ENCODE measurements around the gene FHOD3.

Gene FHOD3

GRCh38 chr18:36680042-36680441 lies 382.5 kb downstream of the FHOD3 start:
- no peak for DNase-seq
- in situ Hi-C loops (cut with MboI; ENCODE audit: low pct_unique_long_range_greater_than_20kb, low sequenced_read_pairs) = no loop called here

GRCh38 chr18:36685580-36685979 lies 388.1 kb downstream of the FHOD3 start:
- in situ Hi-C loops (cut with MboI; ENCODE audit: low pct_unique_long_range_greater_than_20kb, low sequenced_read_pairs) = no loop called here
- no peak for DNase-seq

GRCh38 chr18:36688020-36688965 lies 390.8 kb downstream of the FHOD3 start:
- in situ Hi-C loops (cut with MboI; ENCODE audit: low pct_unique_long_range_greater_than_20kb, low sequenced_read_pairs) = no loop called here
- peak; percentile 68 for DNase-seq

GRCh38 chr18:36692371-36692770 lies 394.9 kb downstream of the FHOD3 start:
- in situ Hi-C loops (cut with MboI; ENCODE audit: low pct_unique_long_range_greater_than_20kb, low sequenced_read_pairs) = no loop called here
- no peak for DNase-seq

- in situ Hi-C loops (cut with MboI; ENCODE audit: low pct_unique_long_range_greater_than_20kb, low sequenced_read_pairs) = no loop called here
- no peak for DNase-seq
Observed at GRCh38 chr18:36692921-36693332, 395.4 kb downstream of the FHOD3 start.

- DNase-seq = no peak
- in situ Hi-C loops (cut with MboI; ENCODE audit: low pct_unique_long_range_greater_than_20kb, low sequenced_read_pairs) = no loop called here
Observed at GRCh38 chr18:36693931-36694620, 396.6 kb downstream of the FHOD3 start.

- in situ Hi-C loops (cut with MboI; ENCODE audit: low pct_unique_long_range_greater_than_20kb, low sequenced_read_pairs) = no loop called here
- no peak for DNase-seq
Observed at GRCh38 chr18:36695806-36696205, 398.3 kb downstream of the FHOD3 start.

GRCh38 chr18:36697905-36698304 lies 400.4 kb downstream of the FHOD3 start:
- in situ Hi-C loops (cut with MboI; ENCODE audit: low pct_unique_long_range_greater_than_20kb, low sequenced_read_pairs) = no loop called here
- DNase-seq = no peak

GRCh38 chr18:36700955-36701354 lies 403.4 kb downstream of the FHOD3 start:
- no peak for DNase-seq
- in situ Hi-C loops (cut with MboI; ENCODE audit: low pct_unique_long_range_greater_than_20kb, low sequenced_read_pairs) = no loop called here

GRCh38 chr18:36702401-36703013 lies 405.0 kb downstream of the FHOD3 start:
- in situ Hi-C loops (cut with MboI; ENCODE audit: low pct_unique_long_range_greater_than_20kb, low sequenced_read_pairs) = no loop called here
- no peak for DNase-seq

GRCh38 chr18:36704156-36704555 lies 406.6 kb downstream of the FHOD3 start:
- in situ Hi-C loops (cut with MboI; ENCODE audit: low pct_unique_long_range_greater_than_20kb, low sequenced_read_pairs) = no loop called here
- DNase-seq = no peak

GRCh38 chr18:36706134-36706881 lies 408.8 kb downstream of the FHOD3 start:
- in situ Hi-C loops (cut with MboI; ENCODE audit: low pct_unique_long_range_greater_than_20kb, low sequenced_read_pairs) = no loop called here
- DNase-seq = no peak

GRCh38 chr18:36708366-36708765 lies 410.9 kb downstream of the FHOD3 start:
- no peak for DNase-seq
- in situ Hi-C loops (cut with MboI; ENCODE audit: low pct_unique_long_range_greater_than_20kb, low sequenced_read_pairs) = no loop called here

GRCh38 chr18:36709315-36709714 lies 411.8 kb downstream of the FHOD3 start:
- in situ Hi-C loops (cut with MboI; ENCODE audit: low pct_unique_long_range_greater_than_20kb, low sequenced_read_pairs) = no loop called here
- DNase-seq = no peak

GRCh38 chr18:36711014-36711725 lies 413.7 kb downstream of the FHOD3 start:
- no peak for DNase-seq
- in situ Hi-C loops (cut with MboI; ENCODE audit: low pct_unique_long_range_greater_than_20kb, low sequenced_read_pairs) = no loop called here

- no peak for DNase-seq
- in situ Hi-C loops (cut with MboI; ENCODE audit: low pct_unique_long_range_greater_than_20kb, low sequenced_read_pairs) = no loop called here
Observed at GRCh38 chr18:36711813-36712444, 414.4 kb downstream of the FHOD3 start.

- in situ Hi-C loops (cut with MboI; ENCODE audit: low pct_unique_long_range_greater_than_20kb, low sequenced_read_pairs) = no loop called here
- DNase-seq = no peak
Observed at GRCh38 chr18:36714476-36714875, 417.0 kb downstream of the FHOD3 start.

- no peak for DNase-seq
- in situ Hi-C loops (cut with MboI; ENCODE audit: low pct_unique_long_range_greater_than_20kb, low sequenced_read_pairs) = no loop called here
Observed at GRCh38 chr18:36717422-36718110, 420.1 kb downstream of the FHOD3 start.

All from KBM-7 (cell line).